Suprapubic skin (tissue), 4 donors: ENCODE measurements around the gene AFG1L. TPM values are rescaled to one million over a fixed set of nuclear protein-coding genes. Genes with fewer than 3 reads are reported as not detected.

Experiments
- DNase-seq, 2 donors: peaks; one replicate each; pipeline ENCODE4 v3.0.0-alpha.2; 2019; ENCODE audit warnings: low spot score in 2 of 2
- H3K27ac ChIP-seq: fragments of 200-600 bp; sonication (generic); one replicate; pipeline ENCODE4 v1.5.1; 2019
- H3K27me3 ChIP-seq: fragments of 200-600 bp; sonication (generic); one replicate; pipeline ENCODE4 v1.5.1; 2019
- H3K36me3 ChIP-seq: fragments of 200-600 bp; sonication (generic); one replicate; pipeline ENCODE4 v1.5.1; 2019
- H3K4me1 ChIP-seq: fragments of 200-600 bp; sonication (generic); one replicate; pipeline ENCODE4 v1.5.1; 2019
- H3K4me3 ChIP-seq: fragments of 200-600 bp; sonication (generic); one replicate; pipeline ENCODE4 v1.5.1; 2019; ENCODE audit warnings: mild to moderate bottlenecking
- H3K9me3 ChIP-seq: fragments of 200-600 bp; sonication (generic); one replicate; pipeline ENCODE4 v1.5.1; 2019
- EP300 ChIP-seq: sonication (generic); formaldehyde crosslinking; IDR thresholded peaks from one replicate; pipeline ENCODE4 v1.6.1; 2017; ENCODE audit warnings: antibody characterized with exemption
- POLR2A ChIP-seq, 2 donors: fragments of 450-650 bp; IDR thresholded peaks; one replicate each; pipeline ENCODE4 v1.6.1; 2017; ENCODE audit warnings: antibody characterized with exemption in 2 of 2, mild to moderate bottlenecking in 2 of 2, moderate library complexity in 2 of 2
- POLR2AphosphoS5 ChIP-seq, 3 donors: sonication (generic); formaldehyde crosslinking; IDR thresholded peaks; one replicate each; pipeline ENCODE4 v1.6.1; 2017; ENCODE audit warnings: antibody characterized with exemption in 3 of 3
- WGBS: methylation state at CpG from one replicate; pipeline ENCODE4 v1.1.5; 2018; 5-methylcytosine and 5-hydroxymethylcytosine counted together
- total RNA-seq, 4 donors: library from RNA; depleted of rRNA; stranded (reverse); fragments of >200 nt; gene quantifications; one replicate each; pipeline ENCODE4 v1.1.0, GENCODE V29; 2016
- TF ChIP-seq, protein P1 (sequence below), 2 donors: fragments of 200-600 bp in 1 of 2; fragments of 450-650 bp in 1 of 2; sonication (generic) in 1 of 2; IDR thresholded peaks; one replicate each; pipeline ENCODE4 v1.5.1; 2016 to 2019; ENCODE audit warnings: antibody characterized with exemption in 2 of 2, mild to moderate bottlenecking in 1 of 2, moderate library complexity in 1 of 2

Gene AFG1L
- total RNA-seq, 4 donors from 2014 or later, result 1.3 to 7.4 (median 3.0) TPM

GRCh38 chr6:108432792-108433191, 137.9 kb downstream of the AFG1L start:
- H3K4me1 ChIP-seq, result no peaks in the 10 kb centered on the region
- no peak overlapping the region for H3K27ac ChIP-seq
- 55% methylated on average over 3 of the region's 3 CpGs for whole genome bisulfite sequencing
- H3K36me3 ChIP-seq, result no peaks in the 10 kb centered on the region
- no peaks in the 10 kb centered on the region for H3K27me3 ChIP-seq
- no peaks in the 10 kb centered on the region for H3K9me3 ChIP-seq
- TF ChIP-seq, protein P1, sequence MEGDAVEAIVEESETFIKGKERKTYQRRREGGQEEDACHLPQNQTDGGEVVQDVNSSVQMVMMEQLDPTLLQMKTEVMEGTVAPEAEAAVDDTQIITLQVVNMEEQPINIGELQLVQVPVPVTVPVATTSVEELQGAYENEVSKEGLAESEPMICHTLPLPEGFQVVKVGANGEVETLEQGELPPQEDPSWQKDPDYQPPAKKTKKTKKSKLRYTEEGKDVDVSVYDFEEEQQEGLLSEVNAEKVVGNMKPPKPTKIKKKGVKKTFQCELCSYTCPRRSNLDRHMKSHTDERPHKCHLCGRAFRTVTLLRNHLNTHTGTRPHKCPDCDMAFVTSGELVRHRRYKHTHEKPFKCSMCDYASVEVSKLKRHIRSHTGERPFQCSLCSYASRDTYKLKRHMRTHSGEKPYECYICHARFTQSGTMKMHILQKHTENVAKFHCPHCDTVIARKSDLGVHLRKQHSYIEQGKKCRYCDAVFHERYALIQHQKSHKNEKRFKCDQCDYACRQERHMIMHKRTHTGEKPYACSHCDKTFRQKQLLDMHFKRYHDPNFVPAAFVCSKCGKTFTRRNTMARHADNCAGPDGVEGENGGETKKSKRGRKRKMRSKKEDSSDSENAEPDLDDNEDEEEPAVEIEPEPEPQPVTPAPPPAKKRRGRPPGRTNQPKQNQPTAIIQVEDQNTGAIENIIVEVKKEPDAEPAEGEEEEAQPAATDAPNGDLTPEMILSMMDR (IDR thresholded peaks at IDR 0.05), result no peak
- TF ChIP-seq EP300 (no peak), POLR2AphosphoS5 (IDR thresholded peaks at IDR 0.05) (no peak), POLR2A (IDR thresholded peaks at IDR 0.05) (no peak)
- H3K4me3 ChIP-seq, result no peak overlapping the region
- DNase-seq, result no peak

DNA sequence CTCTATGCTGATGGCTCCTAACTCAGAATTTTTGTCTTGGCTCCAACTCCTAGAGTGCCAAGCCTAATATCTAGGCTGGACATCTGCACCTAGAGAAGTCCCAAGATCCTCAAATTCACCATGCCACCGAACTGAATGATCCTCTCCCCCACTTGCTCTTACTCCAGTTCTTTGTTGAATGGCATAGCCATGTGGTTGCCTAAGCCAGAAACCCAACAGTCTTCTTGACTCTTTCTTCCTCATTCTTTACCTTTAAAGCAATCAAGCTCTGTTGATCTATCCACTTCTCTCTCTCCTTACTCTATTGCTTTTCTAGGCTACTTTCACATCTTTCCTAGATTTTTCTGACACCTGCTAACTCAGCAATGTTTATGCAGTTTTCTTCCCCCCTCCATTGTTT, 139.4 kb downstream of the AFG1L start:
- TF ChIP-seq POLR2A (IDR thresholded peaks at IDR 0.05), result no peak
- TF ChIP-seq, protein P1 (IDR thresholded peaks at IDR 0.05), result no peak
- no peak for TF ChIP-seq EP300
- TF ChIP-seq POLR2AphosphoS5 (IDR thresholded peaks at IDR 0.05), result no peak
- Histone ChIP-seq H3K27ac (no peak overlapping the region), H3K4me3 (no peak overlapping the region), H3K36me3 (no peaks in the 10 kb centered on the region), H3K9me3 (no peaks in the 10 kb centered on the region), H3K4me1 (no peaks in the 10 kb centered on the region), H3K27me3 (no peaks in the 10 kb centered on the region)
- 90% methylated on average over 1 of the region's 1 CpG for WGBS
- no peak for DNase-seq

DNA sequence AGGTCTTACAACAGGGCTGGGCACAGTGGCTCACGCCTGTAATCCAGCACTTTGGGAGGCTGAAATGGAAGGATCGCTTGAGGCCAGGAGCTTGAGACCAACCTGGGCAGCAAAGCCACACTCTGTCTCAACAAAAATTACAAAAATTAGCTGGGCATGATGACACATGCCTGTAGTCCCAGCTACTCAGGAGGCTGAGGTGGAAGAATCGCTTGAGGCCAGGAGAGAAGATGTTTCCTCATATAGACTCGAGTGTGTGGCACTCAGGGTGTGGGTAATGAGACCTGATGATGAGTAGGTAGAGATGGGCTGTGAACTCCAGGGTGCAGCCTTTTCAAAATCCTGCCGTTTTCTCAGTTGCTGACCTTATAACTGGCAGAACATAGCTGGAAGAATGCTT, 140.5 kb downstream of the AFG1L start:
- Histone ChIP-seq H3K4me3 (no peak overlapping the region), H3K27ac (no peak overlapping the region), H3K36me3 (no peaks in the 10 kb centered on the region), H3K9me3 (no peaks in the 10 kb centered on the region), H3K27me3 (no peaks in the 10 kb centered on the region), H3K4me1 (no peaks in the 10 kb centered on the region)
- 66% methylated on average over 5 of the region's 5 CpGs for WGBS
- no peak for DNase-seq
- TF ChIP-seq POLR2AphosphoS5 (IDR thresholded peaks at IDR 0.05), result no peak
- TF ChIP-seq, protein P1 (IDR thresholded peaks at IDR 0.05), result no peak
- TF ChIP-seq EP300, result no peak
- TF ChIP-seq POLR2A (IDR thresholded peaks at IDR 0.05), result no peak

- no peak overlapping the region for H3K4me3 ChIP-seq
- DNase-seq, result no peak
- no peaks in the 10 kb centered on the region for H3K36me3 ChIP-seq
- TF ChIP-seq POLR2A (IDR thresholded peaks at IDR 0.05), result no peak
- TF ChIP-seq, protein P1 (IDR thresholded peaks at IDR 0.05), result no peak
- no peak for TF ChIP-seq EP300
- no peak for TF ChIP-seq POLR2AphosphoS5 (IDR thresholded peaks at IDR 0.05)
- no peaks in the 10 kb centered on the region for H3K27me3 ChIP-seq
- WGBS, result 95% methylated on average over 2 of the region's 2 CpGs
- H3K4me1 ChIP-seq, result no peaks in the 10 kb centered on the region
- no peak overlapping the region for H3K27ac ChIP-seq
- H3K9me3 ChIP-seq, result no peaks in the 10 kb centered on the region
These were observed 141.9 kb downstream of the AFG1L start for GRCh38 chr6:108436771-108437170.

- WGBS, result 84% methylated on average over 1 of the region's 1 CpG
- Histone ChIP-seq H3K27ac (no peak overlapping the region), H3K4me3 (no peak overlapping the region), H3K4me1 (no peaks in the 10 kb centered on the region), H3K9me3 (no peaks in the 10 kb centered on the region), H3K27me3 (no peaks in the 10 kb centered on the region), H3K36me3 (no peaks in the 10 kb centered on the region)
- DNase-seq, result no peak
- TF ChIP-seq POLR2A (IDR thresholded peaks at IDR 0.05) (no peak), POLR2AphosphoS5 (IDR thresholded peaks at IDR 0.05) (no peak)
These were observed 143.0 kb downstream of the AFG1L start for GRCh38 chr6:108437821-108438220.

DNA sequence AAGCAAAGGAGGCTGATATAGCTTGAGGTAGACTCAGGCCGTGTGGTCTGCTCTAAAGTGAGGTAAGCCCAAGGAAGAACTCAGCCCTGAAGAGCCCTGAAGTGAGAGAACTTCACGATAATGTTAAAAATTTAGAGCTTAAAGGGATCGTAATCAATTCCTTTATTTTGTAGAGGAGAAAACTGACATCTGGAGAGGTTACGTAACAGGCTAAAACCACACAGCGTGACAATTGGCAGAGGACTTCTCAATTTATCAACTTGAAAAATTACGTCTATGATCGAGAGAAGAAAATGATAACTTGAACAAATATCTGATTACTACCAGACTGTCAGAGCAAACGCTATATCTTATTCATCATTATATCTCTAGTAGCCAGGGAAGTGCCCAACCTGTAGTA, 144.1 kb downstream of the AFG1L start:
- Histone ChIP-seq H3K27me3 (no peaks in the 10 kb centered on the region), H3K27ac (no peak overlapping the region), H3K9me3 (no peaks in the 10 kb centered on the region), H3K4me1 (no peaks in the 10 kb centered on the region), H3K4me3 (no peak overlapping the region), H3K36me3 (no peaks in the 10 kb centered on the region)
- DNase-seq, result no peak
- WGBS, result 77% methylated on average over 8 of the region's 8 CpGs
- TF ChIP-seq EP300 (no peak), POLR2AphosphoS5 (IDR thresholded peaks at IDR 0.05) (no peak), POLR2A (IDR thresholded peaks at IDR 0.05) (no peak)
- TF ChIP-seq, protein P1 (IDR thresholded peaks at IDR 0.05), result no peak
